GM12875 (cell line): Measurements from ENCODE around the gene RASSF5.
A peak's percentile ranks its signal among the peaks of the same experiment; 100 is the strongest.
"Not testable (repeated sequence)": the region's sequence is repeated elsewhere in the genome, so short reads cannot be mapped to it uniquely, and the experiment has no call there.

Source experiments
- H3K4me3 ChIP-seq: one replicate; pipeline ENCODE4 v1.5.1; 2011; ENCODE audit warnings: low read depth, low read length, control low read depth
- TF ChIP-seq, protein P1 (sequence below): IDR thresholded peaks from 2 replicates; pipeline ENCODE4 v1.5.1; 2011; ENCODE audit warnings: low read depth, mild to moderate bottlenecking, control low read depth, inconsistent platforms, low read length, moderate library complexity, borderline replicate concordance; ENCODE audit not compliant: insufficient read depth

RASSF5 gene

DNA sequence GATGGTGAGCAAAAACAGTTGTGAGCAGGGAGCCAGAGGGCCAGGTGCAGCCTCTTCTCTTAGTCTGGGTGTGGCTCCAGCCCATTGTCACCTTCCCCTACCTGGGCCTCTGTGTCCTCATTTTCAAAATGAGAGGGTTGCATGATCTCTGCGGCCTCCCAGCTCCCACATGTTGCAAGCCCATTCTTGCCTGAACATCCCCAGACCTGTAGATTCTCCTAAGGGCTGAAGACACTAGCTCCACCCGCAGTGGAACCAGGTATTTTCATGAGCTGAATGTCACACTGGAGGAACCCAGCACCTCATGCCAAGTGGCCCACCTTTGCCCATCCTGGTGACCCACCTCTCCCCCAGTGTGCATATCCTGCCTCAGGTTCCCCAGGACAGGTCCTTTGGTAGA is 24.7 kb upstream of the RASSF5 start:
- H3K4me3 ChIP-seq: no peak overlapping the region
- TF ChIP-seq, protein P1, sequence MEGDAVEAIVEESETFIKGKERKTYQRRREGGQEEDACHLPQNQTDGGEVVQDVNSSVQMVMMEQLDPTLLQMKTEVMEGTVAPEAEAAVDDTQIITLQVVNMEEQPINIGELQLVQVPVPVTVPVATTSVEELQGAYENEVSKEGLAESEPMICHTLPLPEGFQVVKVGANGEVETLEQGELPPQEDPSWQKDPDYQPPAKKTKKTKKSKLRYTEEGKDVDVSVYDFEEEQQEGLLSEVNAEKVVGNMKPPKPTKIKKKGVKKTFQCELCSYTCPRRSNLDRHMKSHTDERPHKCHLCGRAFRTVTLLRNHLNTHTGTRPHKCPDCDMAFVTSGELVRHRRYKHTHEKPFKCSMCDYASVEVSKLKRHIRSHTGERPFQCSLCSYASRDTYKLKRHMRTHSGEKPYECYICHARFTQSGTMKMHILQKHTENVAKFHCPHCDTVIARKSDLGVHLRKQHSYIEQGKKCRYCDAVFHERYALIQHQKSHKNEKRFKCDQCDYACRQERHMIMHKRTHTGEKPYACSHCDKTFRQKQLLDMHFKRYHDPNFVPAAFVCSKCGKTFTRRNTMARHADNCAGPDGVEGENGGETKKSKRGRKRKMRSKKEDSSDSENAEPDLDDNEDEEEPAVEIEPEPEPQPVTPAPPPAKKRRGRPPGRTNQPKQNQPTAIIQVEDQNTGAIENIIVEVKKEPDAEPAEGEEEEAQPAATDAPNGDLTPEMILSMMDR: no peak

DNA sequence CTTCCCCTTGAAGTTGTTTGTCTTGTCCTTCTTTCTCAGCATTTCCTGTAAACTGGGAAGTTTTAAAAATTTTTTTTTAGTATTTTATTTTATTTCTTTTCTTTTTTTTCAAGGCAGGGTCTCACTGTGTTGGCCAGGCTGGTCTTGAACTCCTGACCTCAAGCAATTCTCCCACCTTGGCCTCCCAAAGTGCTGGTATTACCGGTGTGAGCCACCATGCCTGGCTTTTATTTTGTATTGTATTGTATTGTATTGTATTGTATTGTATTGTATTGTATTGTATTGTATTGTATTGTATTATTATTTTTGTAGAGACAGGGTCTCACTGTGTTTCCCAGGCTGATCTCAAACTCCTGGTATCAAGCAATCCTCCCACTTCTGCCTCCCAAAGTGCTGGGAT is 23.5 kb upstream of the RASSF5 start:
- H3K4me3 ChIP-seq: not testable (repeated sequence)

DNA sequence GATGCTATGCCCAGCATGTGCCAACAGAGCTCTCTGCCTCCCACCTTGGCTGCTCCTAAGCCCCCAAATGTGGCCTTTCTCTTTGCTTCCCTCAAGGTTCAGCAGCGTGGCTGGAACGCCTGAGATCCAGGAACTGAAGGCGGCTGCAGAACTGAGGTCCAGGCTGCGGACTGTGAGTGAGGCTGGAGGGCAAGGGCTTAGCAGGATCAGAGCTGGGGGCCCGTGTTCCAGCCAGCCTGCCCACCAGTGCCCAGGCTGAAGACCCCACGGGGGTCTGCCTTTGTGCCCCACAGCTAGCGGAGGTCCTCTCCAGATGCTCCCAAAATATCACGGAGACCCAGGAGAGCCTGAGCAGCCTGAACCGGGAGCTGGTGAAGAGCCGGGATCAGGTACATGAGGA is 22.4 kb upstream of the RASSF5 start:
- no peak overlapping the region for H3K4me3 ChIP-seq
- TF ChIP-seq, protein P1: no peak

DNA sequence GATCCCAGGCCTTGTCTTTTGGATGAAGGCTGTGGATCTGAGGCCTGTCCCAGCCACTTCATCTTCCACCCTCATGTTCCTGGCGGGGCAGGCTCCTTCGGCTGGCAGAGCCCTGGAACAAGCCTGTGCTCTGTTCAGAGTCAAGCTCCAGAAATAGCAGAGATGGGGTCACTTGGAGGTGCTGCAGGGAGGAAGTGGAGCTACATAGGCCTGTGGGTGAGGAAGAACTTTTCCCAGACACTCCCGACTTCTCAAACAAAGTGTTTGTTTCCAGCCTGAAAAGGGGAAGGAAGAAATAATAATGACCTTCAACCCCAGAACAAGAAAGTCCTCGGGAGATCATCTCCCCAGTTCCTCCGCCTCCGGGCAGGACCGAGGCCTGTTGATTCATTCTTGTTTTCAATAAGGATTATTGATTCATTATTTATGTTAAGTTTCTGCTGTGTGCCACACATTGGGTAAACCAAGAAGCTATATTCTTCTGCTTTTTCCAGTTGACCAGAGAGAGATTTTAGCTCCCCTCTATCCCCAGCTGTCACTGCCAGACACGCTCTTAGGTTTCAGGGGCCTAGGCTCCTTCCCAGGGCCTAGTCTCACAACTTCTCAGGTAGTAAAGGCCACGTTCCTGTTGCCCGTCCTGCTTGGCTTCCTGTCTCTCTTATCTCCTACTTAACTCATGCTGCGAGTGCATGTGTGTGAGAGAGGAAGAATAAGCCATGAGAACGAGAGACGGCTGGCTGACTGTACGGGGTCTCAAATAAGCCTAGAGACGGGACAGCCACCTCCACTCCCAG is 20.1 kb upstream of the RASSF5 start:
- no peak overlapping the region for H3K4me3 ChIP-seq
- TF ChIP-seq, protein P1: no peak

DNA sequence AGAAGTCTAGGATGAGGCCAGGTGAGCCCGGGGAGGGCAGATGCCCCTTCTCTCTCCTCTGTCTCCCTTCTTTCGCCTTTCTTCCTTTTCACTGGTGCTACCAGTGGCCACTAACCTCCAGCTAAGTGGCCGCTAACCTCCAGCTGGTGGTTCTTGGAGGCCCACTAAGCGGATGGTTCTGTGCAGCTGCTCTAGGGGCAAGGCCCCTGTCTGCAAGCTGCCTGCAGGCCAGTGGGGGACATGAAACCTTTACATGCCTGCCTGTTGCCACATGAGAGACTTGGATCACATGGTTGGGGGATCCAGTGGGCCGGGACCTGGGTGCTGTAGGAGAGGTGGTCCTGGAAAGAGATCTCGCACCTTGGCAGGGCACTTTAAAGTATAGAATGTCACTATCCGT is 19.4 kb upstream of the RASSF5 start:
- TF ChIP-seq, protein P1: no peak

DNA sequence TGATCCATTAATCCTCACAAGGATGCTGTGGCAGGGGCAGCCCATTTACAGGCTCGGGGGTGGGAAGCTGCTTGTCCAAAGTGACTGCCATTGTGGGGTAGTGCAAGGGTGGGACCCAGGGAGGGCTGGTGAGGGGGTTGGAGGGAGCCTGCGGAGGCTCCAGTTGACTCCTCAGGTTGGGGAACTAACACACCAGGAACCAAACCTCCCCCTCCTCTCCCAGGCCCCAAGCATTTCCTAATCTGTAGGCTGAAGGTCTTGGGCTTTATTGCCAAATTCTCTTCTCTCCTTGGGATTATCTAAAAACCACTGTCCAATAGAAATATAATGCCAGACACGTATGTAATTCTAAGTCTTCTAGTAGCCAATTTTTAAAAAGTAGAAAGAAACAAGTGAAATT is 18.9 kb upstream of the RASSF5 start:
- no peak overlapping the region for H3K4me3 ChIP-seq
- TF ChIP-seq, protein P1: no peak

More for the DNA sequence above, 19.4 kb upstream of the RASSF5 start:
- no peak overlapping the region for H3K4me3 ChIP-seq

DNA sequence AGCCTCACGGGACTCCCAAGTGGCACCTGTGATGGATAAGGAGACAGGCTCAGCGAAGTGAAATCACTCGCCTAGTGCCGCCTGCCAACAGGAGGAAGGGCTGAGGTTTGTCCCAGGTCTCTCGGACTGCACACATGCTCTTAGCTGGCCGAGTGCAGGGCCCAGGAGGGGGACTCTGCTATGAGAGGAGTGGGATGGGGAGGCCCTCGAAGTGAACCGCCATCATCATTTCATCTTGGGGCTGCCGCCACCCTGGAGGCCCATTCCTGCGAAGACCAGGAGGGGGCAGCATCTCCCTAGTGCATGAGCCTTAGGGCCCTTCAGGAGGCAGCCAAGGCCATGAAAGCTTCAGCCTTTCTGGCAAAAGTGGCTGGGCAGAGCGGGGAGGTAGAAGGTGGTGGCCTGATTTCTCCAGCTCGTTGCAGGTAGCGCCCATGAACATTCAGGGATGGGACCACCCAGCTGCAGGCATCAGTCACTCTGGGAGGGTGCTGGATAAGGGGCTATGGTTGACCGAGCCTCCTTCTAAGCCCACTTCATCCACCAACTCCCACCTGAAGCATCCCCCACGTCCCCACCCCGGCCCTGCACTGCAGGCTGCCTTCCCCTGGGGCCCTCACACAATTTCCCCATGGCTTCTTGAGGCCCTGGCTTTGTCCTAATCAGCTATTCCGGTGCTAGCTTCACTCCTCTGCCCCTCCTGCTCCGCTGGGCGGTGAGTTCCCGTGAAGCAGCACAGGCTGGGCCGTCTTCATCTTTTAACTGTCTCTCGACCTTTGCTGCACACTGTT is 17.2 kb upstream of the RASSF5 start:
- H3K4me3 ChIP-seq: no peak overlapping the region
- TF ChIP-seq, protein P1: peak; percentile 93
